K562 (cell line): ENCODE results near the gene DHX8. TPM values are rescaled to one million over a fixed set of nuclear protein-coding genes. Genes with fewer than 3 reads are reported as not detected.
"Not testable (repeated sequence)": the region's sequence is repeated elsewhere in the genome, so short reads cannot be mapped to it uniquely, and the experiment has no call there.

Experiments used
- ATAC-seq: fragments of 200-7000 bp; cut with Tn5 transposase; 3 replicates; pipeline ENCODE4 v1.9.1; 2020; ENCODE audit warnings: moderate library complexity
- BruUV-seq: library from RNA; stranded (reverse); fragments of 400-500 nt; replicated peaks from 2 replicates; lab custom pipeline; 2021; lab: Mats Ljungman, UMichigan
- CTCF ChIA-PET: fragments of 300-600 bp; formaldehyde crosslinking; extraction: SDS; loops from one replicate; lab custom pipeline; 2021; ENCODE audit warnings: low intra/inter-chr PET ratio; lab: Yijun Ruan, JAX
- POLR2A ChIA-PET: fragments of 300-600, 350-650 bp; sonication (Branson Sonifier 250); formaldehyde crosslinking; extraction: SDS; loops from one replicate; lab custom pipeline; 2021; ENCODE audit warnings: antibody characterized with exemption, inconsistent platforms; lab: Yijun Ruan, JAX
- DNase-seq, 4 experiments: peaks; one replicate each; pipeline versions ENCODE4 v3.0.0 to v3.0.0-alpha.2; 2011 to 2018; ENCODE audit warnings: low spot score in 3 of 4, mixed read lengths in 3 of 4; ENCODE audit errors: extremely low read depth in 1 of 4
- FAIRE-seq: peaks from 2 replicates; lab custom pipeline; 2011; peaks lifted over from hg19 to GRCh38; lab: Jason Lieb, UNC
- H2AFZ ChIP-seq: 2 replicates; pipeline ENCODE4 v1.6.0; 2011; ENCODE audit warnings: low read depth, low read length, control low read depth, inconsistent platforms
- H3K27ac ChIP-seq: fragments of 200-600 bp; 3 replicates; pipeline ENCODE4 v1.8.0; 2011; ENCODE audit warnings: low read depth, mild to moderate bottlenecking, control low read depth, inconsistent platforms, low read length, moderate library complexity, mixed read lengths; ENCODE audit errors: extremely low read depth
- H3K27me3 ChIP-seq, 2 experiments: fragments of 300-600 bp in 1 of 2; 2 replicates in 1 of 2; 3 replicates in 1 of 2; pipeline versions ENCODE4 v1.6.0 to v1.8.0; 2011; ENCODE audit warnings: inconsistent platforms in 2 of 2, low read length in 2 of 2, mild to moderate bottlenecking in 1 of 2, mixed read lengths in 1 of 2, moderate library complexity in 1 of 2; ENCODE audit not compliant: control insufficient read depth in 2 of 2, insufficient read depth in 2 of 2
- H3K36me3 ChIP-seq: fragments of 300-600 bp; 3 replicates; pipeline ENCODE4 v1.8.0; 2011; ENCODE audit warnings: mild to moderate bottlenecking, low read length, inconsistent platforms; ENCODE audit not compliant: control insufficient read depth, insufficient read depth
- H3K4me1 ChIP-seq, 2 experiments: fragments of 200-600 bp in 1 of 2; replicated peaks in 1 of 2; 2 replicates in 1 of 2; 3 replicates in 1 of 2; pipeline versions ENCODE4 v1.5.1 to v1.8.0; 2011; ENCODE audit warnings: inconsistent platforms in 2 of 2, low read length in 2 of 2, mild to moderate bottlenecking in 1 of 2, mixed read lengths in 1 of 2, moderate library complexity in 1 of 2; ENCODE audit not compliant: control insufficient read depth in 2 of 2, insufficient read depth in 2 of 2
- H3K4me2 ChIP-seq: 2 replicates; pipeline ENCODE4 v1.6.1; 2011; ENCODE audit warnings: low read length, control low read depth, inconsistent platforms, mixed read lengths; ENCODE audit not compliant: insufficient read depth
- H3K4me3 ChIP-seq: fragments of 200-600 bp; sonication (generic), shearing (Covaris generic); 2 replicates; pipeline ENCODE4 v1.5.1; 2016; ENCODE audit warnings: control low read depth, inconsistent platforms
- H3K79me2 ChIP-seq: fragments of 200-600 bp; 3 replicates; pipeline ENCODE4 v1.8.0; 2011; ENCODE audit warnings: low read length, inconsistent platforms; ENCODE audit not compliant: control insufficient read depth, insufficient read depth
- H3K9ac ChIP-seq, 2 experiments: 2 replicates each; pipeline versions ENCODE4 v1.6.0 to v1.6.1; 2011; ENCODE audit warnings: low read depth in 2 of 2, low read length in 2 of 2, control low read depth in 1 of 2, inconsistent platforms in 1 of 2, mild to moderate bottlenecking in 1 of 2, mixed read lengths in 1 of 2; ENCODE audit not compliant: insufficient read depth in 1 of 2
- H3K9me1 ChIP-seq: one replicate; pipeline ENCODE4 v1.6.0; 2011; ENCODE audit warnings: inconsistent platforms, mild to moderate bottlenecking, low read length, moderate library complexity; ENCODE audit not compliant: control insufficient read depth, insufficient read depth
- H3K9me3 ChIP-seq: replicated peaks from 2 replicates; pipeline ENCODE4 v1.5.1; 2011; ENCODE audit warnings: low read depth, low read length, inconsistent platforms; ENCODE audit not compliant: control insufficient read depth, insufficient read depth
- H4K20me1 ChIP-seq: replicated peaks from 2 replicates; pipeline ENCODE4 v1.6.1; 2011; ENCODE audit warnings: low read length, inconsistent platforms, mixed read lengths; ENCODE audit not compliant: control insufficient read depth, insufficient read depth
- ADNP ChIP-seq: fragments of 200-800 bp; sonication (Bioruptor generic); IDR thresholded peaks from 2 replicates; pipeline ENCODE4 v1.6.1; 2016; ENCODE audit warnings: missing genetic modification characterization, missing compliant biosample characterization
- ATF1 ChIP-seq, 2 experiments: fragments of 450-650 bp in 1 of 2; IDR thresholded peaks; 2 replicates each; pipeline ENCODE4 v1.6.1; 2016; ENCODE audit warnings: missing compliant biosample characterization in 1 of 2, missing genetic modification characterization in 1 of 2
- CTBP1 ChIP-seq: fragments of 450-650 bp; IDR thresholded peaks from 2 replicates; pipeline ENCODE4 v1.6.1; 2016; ENCODE audit warnings: borderline replicate concordance
- EP400 ChIP-seq: fragments of 450-650 bp; IDR thresholded peaks from 2 replicates; pipeline ENCODE4 v1.6.1; 2017; ENCODE audit warnings: antibody characterized with exemption, mild to moderate bottlenecking, moderate library complexity
- GTF2F1 ChIP-seq: IDR thresholded peaks from 2 replicates; pipeline ENCODE4 v1.6.1; 2011; ENCODE audit warnings: low read depth, low read length, improper control_type of control experiment
- HNRNPLL ChIP-seq: fragments of 200-400 bp; formaldehyde crosslinking; IDR thresholded peaks from 2 replicates; pipeline ENCODE4 v1.6.1; 2017; ENCODE audit warnings: low read length, low read depth, mild to moderate bottlenecking; ENCODE audit not compliant: poor library complexity, severe bottlenecking
- MAFK ChIP-seq: IDR thresholded peaks from 2 replicates; pipeline ENCODE4 v1.6.1; 2011; ENCODE audit warnings: low read length, improper control_type of control experiment
- NONO ChIP-seq, 2 experiments: fragments of 200-400 bp in 1 of 2; fragments of 450-650 bp in 1 of 2; formaldehyde crosslinking in 1 of 2; IDR thresholded peaks; 2 replicates each; pipeline ENCODE4 v1.6.1; 2017; ENCODE audit warnings: low read depth in 2 of 2, mild to moderate bottlenecking in 2 of 2, moderate library complexity in 2 of 2, low read length in 1 of 2
- NR2F6 ChIP-seq: fragments of 450-650 bp; formaldehyde crosslinking; IDR thresholded peaks from 2 replicates; pipeline ENCODE4 v1.4.0; 2020; ENCODE audit warnings: mild to moderate bottlenecking
- RBFOX2 ChIP-seq: fragments of 200-400 bp; formaldehyde crosslinking; IDR thresholded peaks from 2 replicates; pipeline ENCODE4 v1.6.1; 2017; ENCODE audit warnings: low read depth, mild to moderate bottlenecking, low read length, moderate library complexity
- ZNF12 ChIP-seq: sonication (generic); formaldehyde crosslinking; IDR thresholded peaks from 2 replicates; pipeline ENCODE4 v1.4.0; 2020; ENCODE audit warnings: mild to moderate bottlenecking, missing genetic modification reagents
- ZNF668 ChIP-seq: fragments of 250-450 bp; sonication (Bioruptor Pico); IDR thresholded peaks from 2 replicates; pipeline ENCODE4 v1.8.0; 2022; ENCODE audit warnings: mild to moderate bottlenecking, inconsistent platforms
- ZNF780A ChIP-seq: fragments of 250-450 bp; sonication (Bioruptor Pico); IDR thresholded peaks from 2 replicates; pipeline ENCODE4 v1.5.0; 2021; ENCODE audit warnings: mild to moderate bottlenecking
- WGBS: fragments of 100-300 bp; shearing (Covaris generic); methylation state at CpG from one replicate; pipeline ENCODE4 v1.1.6; 2016; ENCODE audit warnings: low coverage, mixed read lengths; ENCODE audit not compliant: insufficient coverage; ENCODE audit errors: missing lambda C conversion rate; 5-methylcytosine and 5-hydroxymethylcytosine counted together
- in situ Hi-C: fragments of 300-500 bp; cut with MboI; formaldehyde crosslinking; loops from 4 replicates; pipeline ENCODE4 v1.15.0; 2018; ENCODE audit warnings: inconsistent platforms, mixed read lengths
- intact Hi-C: fragments of 100-400 bp; cut with micrococcal nuclease; formaldehyde crosslinking; loops from 2 replicates; pipeline ENCODE4 v1.14.2; 2022
- polyA plus RNA-seq, 8 experiments: library from polyadenylated mRNA; depleted of rRNA in 4 of 8; stranded (reverse) in 5 of 8; unstranded in 3 of 8; fragments of >200 nt; fragmentation: Nextera tagmentation in 2 of 8; fragmentation: Illumina TruSeq in 1 of 8; extraction: Ambion mirVana in 2 of 8; extraction: Trizol in 1 of 8; gene quantifications; 2 replicates each; pipeline versions ENCODE4 v1.2.1 to v1.2.3, GENCODE V29; 2011 to 2014; ENCODE audit warnings: inconsistent platforms in 1 of 8, missing spikeins in 1 of 8
- total RNA-seq, 7 experiments: library from RNA; depleted of rRNA in 6 of 7; stranded (reverse); fragments of >200 nt in 6 of 7; fragmentation: Illumina TruSeq in 2 of 7; extraction: Trizol in 2 of 7; gene quantifications; 2 replicates each; pipeline versions ENCODE4 v1.2.1 to v1.2.3, GENCODE V29; 2011 to 2021; ENCODE audit warnings: low replicate concordance in 1 of 7
- TF ChIP-seq, protein P1 (sequence below): fragments of 450-650 bp; IDR thresholded peaks from 2 replicates; pipeline ENCODE4 v1.6.1; 2017; ENCODE audit warnings: antibody characterized with exemption, mild to moderate bottlenecking

Gene DHX8
- total and polyA plus RNA-seq, 9 of the 15 experiments (the other 6 are each of a cell fraction or from before 2014, with no cell fraction given) = 16.7 to 42.5 (median 25.6) TPM

DNA sequence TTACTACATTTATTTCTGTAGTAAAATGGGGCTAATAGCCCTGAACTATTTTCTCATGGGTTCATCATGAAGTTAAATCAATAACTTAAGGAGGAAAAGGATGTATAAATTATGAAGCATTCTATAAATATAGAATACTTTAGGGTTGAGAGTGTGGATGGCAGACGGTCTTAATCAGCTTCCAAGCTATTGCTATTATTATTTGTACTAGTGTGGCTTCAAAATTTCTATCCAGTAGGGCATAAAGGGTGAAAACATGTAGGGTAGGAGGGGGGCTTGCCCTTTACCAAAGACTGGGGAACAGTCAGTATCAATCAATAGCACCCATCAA lies 26.4 kb upstream of the DHX8 start (continued):
- no peak for TF ChIP-seq CTBP1
- TF ChIP-seq ATF1 (CRISPR knock-in tag; IDR thresholded peaks at IDR 0.05) = no peak
- TF ChIP-seq ATF1 (tag; IDR thresholded peaks at IDR 0.05) = no peak
- no peak for TF ChIP-seq ZNF668 (CRISPR knock-in tag)
- TF ChIP-seq GTF2F1 = no peak
- TF ChIP-seq ZNF780A (CRISPR knock-in tag) = no peak
- no peak for TF ChIP-seq ZNF12 (CRISPR knock-in tag)
- TF ChIP-seq ADNP (tag) = no peak
- TF ChIP-seq, protein P1, sequence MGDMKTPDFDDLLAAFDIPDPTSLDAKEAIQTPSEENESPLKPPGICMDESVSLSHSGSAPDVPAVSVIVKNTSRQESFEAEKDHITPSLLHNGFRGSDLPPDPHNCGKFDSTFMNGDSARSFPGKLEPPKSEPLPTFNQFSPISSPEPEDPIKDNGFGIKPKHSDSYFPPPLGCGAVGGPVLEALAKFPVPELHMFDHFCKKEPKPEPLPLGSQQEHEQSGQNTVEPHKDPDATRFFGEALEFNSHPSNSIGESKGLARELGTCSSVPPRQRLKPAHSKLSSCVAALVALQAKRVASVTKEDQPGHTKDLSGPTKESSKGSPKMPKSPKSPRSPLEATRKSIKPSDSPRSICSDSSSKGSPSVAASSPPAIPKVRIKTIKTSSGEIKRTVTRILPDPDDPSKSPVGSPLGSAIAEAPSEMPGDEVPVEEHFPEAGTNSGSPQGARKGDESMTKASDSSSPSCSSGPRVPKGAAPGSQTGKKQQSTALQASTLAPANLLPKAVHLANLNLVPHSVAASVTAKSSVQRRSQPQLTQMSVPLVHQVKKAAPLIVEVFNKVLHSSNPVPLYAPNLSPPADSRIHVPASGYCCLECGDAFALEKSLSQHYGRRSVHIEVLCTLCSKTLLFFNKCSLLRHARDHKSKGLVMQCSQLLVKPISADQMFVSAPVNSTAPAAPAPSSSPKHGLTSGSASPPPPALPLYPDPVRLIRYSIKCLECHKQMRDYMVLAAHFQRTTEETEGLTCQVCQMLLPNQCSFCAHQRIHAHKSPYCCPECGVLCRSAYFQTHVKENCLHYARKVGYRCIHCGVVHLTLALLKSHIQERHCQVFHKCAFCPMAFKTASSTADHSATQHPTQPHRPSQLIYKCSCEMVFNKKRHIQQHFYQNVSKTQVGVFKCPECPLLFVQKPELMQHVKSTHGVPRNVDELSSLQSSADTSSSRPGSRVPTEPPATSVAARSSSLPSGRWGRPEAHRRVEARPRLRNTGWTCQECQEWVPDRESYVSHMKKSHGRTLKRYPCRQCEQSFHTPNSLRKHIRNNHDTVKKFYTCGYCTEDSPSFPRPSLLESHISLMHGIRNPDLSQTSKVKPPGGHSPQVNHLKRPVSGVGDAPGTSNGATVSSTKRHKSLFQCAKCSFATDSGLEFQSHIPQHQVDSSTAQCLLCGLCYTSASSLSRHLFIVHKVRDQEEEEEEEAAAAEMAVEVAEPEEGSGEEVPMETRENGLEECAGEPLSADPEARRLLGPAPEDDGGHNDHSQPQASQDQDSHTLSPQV = no peak
- no peak for TF ChIP-seq EP400
- TF ChIP-seq NONO (IDR thresholded peaks at IDR 0.05; ENCODE audit: low read depth in 2 of 2, low read length in 1 of 2) = no peak
- TF ChIP-seq RBFOX2 = no peak
- TF ChIP-seq NR2F6 (CRISPR knock-in tag) = no peak
- no peak for TF ChIP-seq MAFK
- no peak for TF ChIP-seq HNRNPLL

DNA sequence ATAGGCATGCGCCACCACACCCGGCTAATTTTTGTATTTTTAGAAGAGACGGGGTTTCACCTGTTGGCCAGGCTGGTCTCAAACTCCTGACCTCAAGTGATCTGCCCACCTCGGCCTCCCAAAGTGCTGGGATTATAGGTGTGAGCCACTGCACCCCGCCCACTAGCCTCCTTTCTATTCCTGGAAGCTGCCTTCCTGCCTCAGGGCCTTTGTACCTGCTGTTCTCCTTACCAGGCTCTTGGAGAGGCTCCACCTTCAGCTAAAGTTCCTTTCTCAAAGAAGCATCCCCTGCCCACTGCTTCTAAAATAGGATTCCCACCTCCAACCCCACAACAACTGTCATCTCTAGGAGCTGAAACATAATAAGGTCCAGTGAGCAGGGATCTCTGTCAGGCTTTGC lies 23.9 kb upstream of the DHX8 start:
- H3K27ac ChIP-seq, H3K79me2 ChIP-seq, in situ Hi-C loops, ATAC-seq, H3K9ac ChIP-seq, CTCF ChIA-PET, H3K9me1 ChIP-seq, DNase-seq, H2AFZ ChIP-seq, H3K4me3 ChIP-seq, H3K36me3 ChIP-seq, H3K4me2 ChIP-seq, intact Hi-C loops, POLR2A ChIA-PET, H4K20me1 ChIP-seq, H3K9me3 ChIP-seq, FAIRE-seq, BruUV-seq, H3K4me1 ChIP-seq: not testable (repeated sequence)
- H3K27me3 ChIP-seq = peaks cover 12 to 26% of the 10 kb centered on the region in 2 experiments; a peak in 4 of 5 replicates
- 7% methylated on average over 4 of the region's 5 CpGs for WGBS
